Measurements from ENCODE around the gene SLC23A2. TPM values are rescaled to one million over a fixed set of nuclear protein-coding genes. Genes with fewer than 3 reads are reported as not detected.

Gene SLC23A2
- total and polyA plus RNA-seq, 4 donors = 9.1 to 48.4 (median 14.7) TPM

DNA sequence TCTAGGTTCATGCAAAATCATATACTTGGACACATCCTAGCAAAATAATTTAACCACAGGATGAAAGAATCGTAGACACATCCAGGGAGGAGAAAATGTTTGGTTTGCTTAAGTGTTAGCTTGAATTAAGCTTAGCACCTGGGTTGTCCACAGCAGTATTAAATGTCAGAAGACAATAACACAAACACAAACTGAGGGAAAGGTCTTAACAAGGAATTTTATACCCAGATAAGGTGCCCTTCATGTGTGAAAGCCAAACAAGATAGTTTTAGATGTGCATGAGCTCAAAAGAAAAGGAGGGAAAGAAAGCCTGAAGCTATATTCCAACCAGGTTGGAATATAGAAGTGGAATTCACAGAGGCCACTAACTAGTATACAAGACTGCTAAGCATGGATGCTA lies 49.1 kb downstream of the SLC23A2 start:
- TF ChIP-seq HNF4G (IDR thresholded peaks at IDR 0.05) = no peak
- TF ChIP-seq SP1 (IDR thresholded peaks at IDR 0.05) = no peak
- TF ChIP-seq, protein P1, sequence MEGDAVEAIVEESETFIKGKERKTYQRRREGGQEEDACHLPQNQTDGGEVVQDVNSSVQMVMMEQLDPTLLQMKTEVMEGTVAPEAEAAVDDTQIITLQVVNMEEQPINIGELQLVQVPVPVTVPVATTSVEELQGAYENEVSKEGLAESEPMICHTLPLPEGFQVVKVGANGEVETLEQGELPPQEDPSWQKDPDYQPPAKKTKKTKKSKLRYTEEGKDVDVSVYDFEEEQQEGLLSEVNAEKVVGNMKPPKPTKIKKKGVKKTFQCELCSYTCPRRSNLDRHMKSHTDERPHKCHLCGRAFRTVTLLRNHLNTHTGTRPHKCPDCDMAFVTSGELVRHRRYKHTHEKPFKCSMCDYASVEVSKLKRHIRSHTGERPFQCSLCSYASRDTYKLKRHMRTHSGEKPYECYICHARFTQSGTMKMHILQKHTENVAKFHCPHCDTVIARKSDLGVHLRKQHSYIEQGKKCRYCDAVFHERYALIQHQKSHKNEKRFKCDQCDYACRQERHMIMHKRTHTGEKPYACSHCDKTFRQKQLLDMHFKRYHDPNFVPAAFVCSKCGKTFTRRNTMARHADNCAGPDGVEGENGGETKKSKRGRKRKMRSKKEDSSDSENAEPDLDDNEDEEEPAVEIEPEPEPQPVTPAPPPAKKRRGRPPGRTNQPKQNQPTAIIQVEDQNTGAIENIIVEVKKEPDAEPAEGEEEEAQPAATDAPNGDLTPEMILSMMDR (IDR thresholded peaks at IDR 0.05; ENCODE audit: low read depth, low read length, missing input control) = no peak
- TF ChIP-seq EGR1 (IDR thresholded peaks at IDR 0.05; ENCODE audit: low read depth in 2 of 2) = no peak
- no peak for TF ChIP-seq FOXA1 (IDR thresholded peaks at IDR 0.05)
- no peak for TF ChIP-seq RXRA (IDR thresholded peaks at IDR 0.05)
- TF ChIP-seq GABPA (IDR thresholded peaks at IDR 0.05 in 1 of 2, conservative IDR thresholded peaks at IDR 0.05 in 1 of 2) = no peak
- no peak for TF ChIP-seq TAF1 (conservative IDR thresholded peaks at IDR 0.05)
- TF ChIP-seq FOXA2 (IDR thresholded peaks at IDR 0.05) = no peak
- TF ChIP-seq JUND (IDR thresholded peaks at IDR 0.05) = no peak
- TF ChIP-seq, protein P2, sequence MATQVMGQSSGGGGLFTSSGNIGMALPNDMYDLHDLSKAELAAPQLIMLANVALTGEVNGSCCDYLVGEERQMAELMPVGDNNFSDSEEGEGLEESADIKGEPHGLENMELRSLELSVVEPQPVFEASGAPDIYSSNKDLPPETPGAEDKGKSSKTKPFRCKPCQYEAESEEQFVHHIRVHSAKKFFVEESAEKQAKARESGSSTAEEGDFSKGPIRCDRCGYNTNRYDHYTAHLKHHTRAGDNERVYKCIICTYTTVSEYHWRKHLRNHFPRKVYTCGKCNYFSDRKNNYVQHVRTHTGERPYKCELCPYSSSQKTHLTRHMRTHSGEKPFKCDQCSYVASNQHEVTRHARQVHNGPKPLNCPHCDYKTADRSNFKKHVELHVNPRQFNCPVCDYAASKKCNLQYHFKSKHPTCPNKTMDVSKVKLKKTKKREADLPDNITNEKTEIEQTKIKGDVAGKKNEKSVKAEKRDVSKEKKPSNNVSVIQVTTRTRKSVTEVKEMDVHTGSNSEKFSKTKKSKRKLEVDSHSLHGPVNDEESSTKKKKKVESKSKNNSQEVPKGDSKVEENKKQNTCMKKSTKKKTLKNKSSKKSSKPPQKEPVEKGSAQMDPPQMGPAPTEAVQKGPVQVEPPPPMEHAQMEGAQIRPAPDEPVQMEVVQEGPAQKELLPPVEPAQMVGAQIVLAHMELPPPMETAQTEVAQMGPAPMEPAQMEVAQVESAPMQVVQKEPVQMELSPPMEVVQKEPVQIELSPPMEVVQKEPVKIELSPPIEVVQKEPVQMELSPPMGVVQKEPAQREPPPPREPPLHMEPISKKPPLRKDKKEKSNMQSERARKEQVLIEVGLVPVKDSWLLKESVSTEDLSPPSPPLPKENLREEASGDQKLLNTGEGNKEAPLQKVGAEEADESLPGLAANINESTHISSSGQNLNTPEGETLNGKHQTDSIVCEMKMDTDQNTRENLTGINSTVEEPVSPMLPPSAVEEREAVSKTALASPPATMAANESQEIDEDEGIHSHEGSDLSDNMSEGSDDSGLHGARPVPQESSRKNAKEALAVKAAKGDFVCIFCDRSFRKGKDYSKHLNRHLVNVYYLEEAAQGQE (IDR thresholded peaks at IDR 0.05) = no peak
- TF ChIP-seq YY1 (IDR thresholded peaks at IDR 0.05) = no peak
- no peak for TF ChIP-seq NR2F2 (IDR thresholded peaks at IDR 0.05)
- no peak for TF ChIP-seq HNF4A (conservative IDR thresholded peaks at IDR 0.05)
- no peak for TF ChIP-seq RAD21 (IDR thresholded peaks at IDR 0.05)
- TF ChIP-seq, protein P3, sequence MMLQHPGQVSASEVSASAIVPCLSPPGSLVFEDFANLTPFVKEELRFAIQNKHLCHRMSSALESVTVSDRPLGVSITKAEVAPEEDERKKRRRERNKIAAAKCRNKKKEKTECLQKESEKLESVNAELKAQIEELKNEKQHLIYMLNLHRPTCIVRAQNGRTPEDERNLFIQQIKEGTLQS (IDR thresholded peaks at IDR 0.05) = no peak
- TF ChIP-seq, protein P4, sequence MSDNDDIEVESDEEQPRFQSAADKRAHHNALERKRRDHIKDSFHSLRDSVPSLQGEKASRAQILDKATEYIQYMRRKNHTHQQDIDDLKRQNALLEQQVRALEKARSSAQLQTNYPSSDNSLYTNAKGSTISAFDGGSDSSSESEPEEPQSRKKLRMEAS (IDR thresholded peaks at IDR 0.05) = no peak
- TF ChIP-seq, protein P5, sequence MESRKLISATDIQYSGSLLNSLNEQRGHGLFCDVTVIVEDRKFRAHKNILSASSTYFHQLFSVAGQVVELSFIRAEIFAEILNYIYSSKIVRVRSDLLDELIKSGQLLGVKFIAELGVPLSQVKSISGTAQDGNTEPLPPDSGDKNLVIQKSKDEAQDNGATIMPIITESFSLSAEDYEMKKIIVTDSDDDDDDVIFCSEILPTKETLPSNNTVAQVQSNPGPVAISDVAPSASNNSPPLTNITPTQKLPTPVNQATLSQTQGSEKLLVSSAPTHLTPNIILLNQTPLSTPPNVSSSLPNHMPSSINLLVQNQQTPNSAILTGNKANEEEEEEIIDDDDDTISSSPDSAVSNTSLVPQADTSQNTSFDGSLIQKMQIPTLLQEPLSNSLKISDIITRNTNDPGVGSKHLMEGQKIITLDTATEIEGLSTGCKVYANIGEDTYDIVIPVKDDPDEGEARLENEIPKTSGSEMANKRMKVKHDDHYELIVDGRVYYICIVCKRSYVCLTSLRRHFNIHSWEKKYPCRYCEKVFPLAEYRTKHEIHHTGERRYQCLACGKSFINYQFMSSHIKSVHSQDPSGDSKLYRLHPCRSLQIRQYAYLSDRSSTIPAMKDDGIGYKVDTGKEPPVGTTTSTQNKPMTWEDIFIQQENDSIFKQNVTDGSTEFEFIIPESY (IDR thresholded peaks at IDR 0.05) = no peak
- H3K27me3 ChIP-seq (ENCODE audit: control insufficient read depth in 4 of 4, insufficient read depth in 4 of 4, low read length in 3 of 4) = no peaks in the 10 kb centered on the region
- no peak overlapping the region for H3K4me3 ChIP-seq (ENCODE audit: low read depth in 1 of 3, low read length in 3 of 3)
- peak overlapping the region in 1 of 2 donors; percentile 27 for H3K27ac ChIP-seq (ENCODE audit: low read depth in 1 of 2, low read length in 2 of 2)
- no peak for DNase-seq (ENCODE audit: low spot score)
- H3K4me1 ChIP-seq (ENCODE audit: control insufficient read depth in 4 of 4, insufficient read depth in 4 of 4, low read length in 3 of 4) = peaks cover 2 to 33% (median 18%) of the 10 kb centered on the region in 4 donors
- no peak overlapping the region for H3K9ac ChIP-seq (ENCODE audit: low read depth in 1 of 2, low read length in 2 of 2)
- H3K9me3 ChIP-seq (ENCODE audit: control insufficient read depth in 4 of 4, low read length in 3 of 4) = no peaks in the 10 kb centered on the region
- H3K36me3 ChIP-seq (ENCODE audit: control insufficient read depth in 4 of 4, insufficient read depth in 3 of 4, low read depth in 1 of 4, low read length in 3 of 4) = peaks cover 1 to 10% (median 2%) of the 10 kb centered on the region in 4 donors
- WGBS = 96% methylated on average over 1 of the region's 1 CpG

All from liver (tissue), 9 donors.